Smooth muscle cell (in vitro differentiated cells): ENCODE measurements around the gene TMEM26. TPM values are rescaled to one million over a fixed set of nuclear protein-coding genes. Genes with fewer than 3 reads are reported as not detected.

ENCODE experiments used
- DNase-seq: peaks from one replicate; lab custom pipeline; 2025; ENCODE audit not compliant: unreplicated experiment; lab: John Stamatoyannopoulos, UW
- H2AFZ ChIP-seq: fragments of 200-600 bp; sonication (generic); 2 replicates; pipeline ENCODE4 v1.6.0; 2016; ENCODE audit warnings: antibody characterized with exemption, low read depth, mild to moderate bottlenecking
- H3F3A ChIP-seq: fragments of 200-600 bp; sonication (generic); 2 replicates; pipeline ENCODE4 v1.6.0; 2017; ENCODE audit warnings: antibody characterized with exemption, low read depth
- H3K27ac ChIP-seq: fragments of 200-600 bp; sonication (generic); 2 replicates; pipeline ENCODE4 v1.5.1; 2016; ENCODE audit warnings: low read depth, mild to moderate bottlenecking
- H3K27me3 ChIP-seq: fragments of 200-600 bp; sonication (generic); 2 replicates; pipeline ENCODE4 v1.6.1; 2016; ENCODE audit warnings: low read depth, mild to moderate bottlenecking
- H3K36me3 ChIP-seq: fragments of 200-600 bp; sonication (generic); 2 replicates; pipeline ENCODE4 v1.5.1; 2016; ENCODE audit warnings: low read depth
- H3K4me1 ChIP-seq: fragments of 200-600 bp; sonication (generic); 2 replicates; pipeline ENCODE4 v1.5.1; 2016; ENCODE audit warnings: low read depth
- H3K4me2 ChIP-seq: fragments of 200-600 bp; sonication (generic); 2 replicates; pipeline ENCODE4 v1.6.0; 2016; ENCODE audit warnings: mild to moderate bottlenecking
- H3K4me3 ChIP-seq: fragments of 200-600 bp; sonication (generic); 2 replicates; pipeline ENCODE4 v1.5.1; 2016; ENCODE audit warnings: mild to moderate bottlenecking
- H3K79me2 ChIP-seq: fragments of 200-600 bp; sonication (generic); 2 replicates; pipeline ENCODE4 v1.6.0; 2016; ENCODE audit warnings: low read depth, mild to moderate bottlenecking
- H3K9ac ChIP-seq: fragments of 200-600 bp; sonication (generic); 2 replicates; pipeline ENCODE4 v1.6.0; 2016; ENCODE audit warnings: low read depth
- H3K9me3 ChIP-seq: fragments of 200-600 bp; sonication (generic); replicated peaks from 2 replicates; pipeline ENCODE4 v1.5.1; 2016; ENCODE audit warnings: low read depth
- H4K20me1 ChIP-seq: fragments of 200-600 bp; sonication (generic); 2 replicates; pipeline ENCODE4 v1.6.0; 2016; ENCODE audit warnings: low read depth
- WGBS: methylation state at CpG from one replicate; pipeline ENCODE4 v1.1.7; 2016; ENCODE audit warnings: low lambda C conversion rate; 5-methylcytosine and 5-hydroxymethylcytosine counted together
- polyA plus RNA-seq: library from polyadenylated mRNA; unstranded; fragments of >200 nt; fragmentation: Nextera tagmentation; extraction: Ambion mirVana; gene quantifications from 2 replicates; pipeline ENCODE4 v1.2.1, GENCODE V29; 2016
- total RNA-seq: library from RNA; depleted of rRNA; stranded (reverse); fragments of >200 nt; gene quantifications from 2 replicates; pipeline ENCODE4 v1.2.3, GENCODE V29; 2014
- TF ChIP-seq, protein P1 (sequence below): fragments of 200-600 bp; sonication (generic); IDR thresholded peaks from 2 replicates; pipeline ENCODE4 v1.5.1; 2017; ENCODE audit warnings: borderline replicate concordance, mild to moderate bottlenecking, antibody characterized with exemption; ENCODE audit not compliant: insufficient read depth, poor library complexity, severe bottlenecking

TMEM26 gene
- total and polyA plus RNA-seq, 2 experiments from 2014 or later = not detected

GRCh38 chr10:61364619-61365018 is 88.6 kb downstream of the TMEM26 start:
- DNase-seq = no peak
- H2AFZ ChIP-seq = no peak overlapping the region
- H3K4me2 ChIP-seq = no peak overlapping the region
- H3K27ac ChIP-seq = no peak overlapping the region
- H3K79me2 ChIP-seq = no peaks in the 10 kb centered on the region
- H3K9me3 ChIP-seq = no peaks in the 10 kb centered on the region
- H3K36me3 ChIP-seq = no peaks in the 10 kb centered on the region
- TF ChIP-seq, protein P1, sequence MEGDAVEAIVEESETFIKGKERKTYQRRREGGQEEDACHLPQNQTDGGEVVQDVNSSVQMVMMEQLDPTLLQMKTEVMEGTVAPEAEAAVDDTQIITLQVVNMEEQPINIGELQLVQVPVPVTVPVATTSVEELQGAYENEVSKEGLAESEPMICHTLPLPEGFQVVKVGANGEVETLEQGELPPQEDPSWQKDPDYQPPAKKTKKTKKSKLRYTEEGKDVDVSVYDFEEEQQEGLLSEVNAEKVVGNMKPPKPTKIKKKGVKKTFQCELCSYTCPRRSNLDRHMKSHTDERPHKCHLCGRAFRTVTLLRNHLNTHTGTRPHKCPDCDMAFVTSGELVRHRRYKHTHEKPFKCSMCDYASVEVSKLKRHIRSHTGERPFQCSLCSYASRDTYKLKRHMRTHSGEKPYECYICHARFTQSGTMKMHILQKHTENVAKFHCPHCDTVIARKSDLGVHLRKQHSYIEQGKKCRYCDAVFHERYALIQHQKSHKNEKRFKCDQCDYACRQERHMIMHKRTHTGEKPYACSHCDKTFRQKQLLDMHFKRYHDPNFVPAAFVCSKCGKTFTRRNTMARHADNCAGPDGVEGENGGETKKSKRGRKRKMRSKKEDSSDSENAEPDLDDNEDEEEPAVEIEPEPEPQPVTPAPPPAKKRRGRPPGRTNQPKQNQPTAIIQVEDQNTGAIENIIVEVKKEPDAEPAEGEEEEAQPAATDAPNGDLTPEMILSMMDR = no peak
- no peaks in the 10 kb centered on the region for H4K20me1 ChIP-seq
- no peak overlapping the region for H3K9ac ChIP-seq
- H3K4me1 ChIP-seq = no peaks in the 10 kb centered on the region
- no peak overlapping the region for H3K4me3 ChIP-seq
- peaks cover 11% of the 10 kb centered on the region for H3K27me3 ChIP-seq
- WGBS = 89% methylated on average over 2 of the region's 2 CpGs
- no peaks in the 10 kb centered on the region for H3F3A ChIP-seq

DNA sequence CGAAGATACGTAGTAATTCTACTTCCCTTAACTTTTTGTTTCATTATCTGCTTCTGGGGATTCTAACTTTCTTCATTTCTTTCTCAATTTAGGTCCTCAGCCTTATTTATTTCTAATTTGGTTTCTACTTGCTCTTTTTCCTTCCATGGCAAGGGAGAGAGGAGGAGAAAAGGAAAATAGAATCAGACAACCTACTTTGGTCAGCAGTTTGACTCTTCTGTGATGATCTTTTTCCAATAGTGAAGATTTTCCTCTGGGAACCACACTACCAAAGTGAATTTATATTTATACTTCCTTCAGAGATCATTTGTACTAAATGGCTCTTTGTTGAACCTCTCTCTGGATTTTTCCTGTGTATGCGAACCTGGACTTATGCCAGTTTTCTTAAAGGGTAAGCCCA is 90.2 kb downstream of the TMEM26 start:
- Histone ChIP-seq H3K9ac (no peak overlapping the region), H3K27ac (no peak overlapping the region), H3K4me2 (no peak overlapping the region), H3K9me3 (no peaks in the 10 kb centered on the region), H3K79me2 (no peaks in the 10 kb centered on the region), H4K20me1 (no peaks in the 10 kb centered on the region), H3K36me3 (no peaks in the 10 kb centered on the region), H2AFZ (no peak overlapping the region), H3K4me1 (no peaks in the 10 kb centered on the region), H3F3A (no peaks in the 10 kb centered on the region), H3K4me3 (no peak overlapping the region), H3K27me3 (peaks cover 11% of the 10 kb centered on the region)
- DNase-seq = no peak
- TF ChIP-seq, protein P1 = no peak
- WGBS = 88% methylated on average over 3 of the region's 3 CpGs

GRCh38 chr10:61359452-61359851 is 93.7 kb downstream of the TMEM26 start:
- TF ChIP-seq, protein P1 = no peak
- H3K4me1 ChIP-seq = no peaks in the 10 kb centered on the region
- H3K36me3 ChIP-seq = no peaks in the 10 kb centered on the region
- H4K20me1 ChIP-seq = no peaks in the 10 kb centered on the region
- H3K79me2 ChIP-seq = no peaks in the 10 kb centered on the region
- no peak overlapping the region for H3K27ac ChIP-seq
- H3K4me2 ChIP-seq = no peak overlapping the region
- no peak for DNase-seq
- no peaks in the 10 kb centered on the region for H3K9me3 ChIP-seq
- H3F3A ChIP-seq = no peaks in the 10 kb centered on the region
- peaks cover 11% of the 10 kb centered on the region for H3K27me3 ChIP-seq
- 77% methylated on average over 2 of the region's 2 CpGs for WGBS
- H3K4me3 ChIP-seq = no peak overlapping the region
- no peak overlapping the region for H2AFZ ChIP-seq
- no peak overlapping the region for H3K9ac ChIP-seq

DNA sequence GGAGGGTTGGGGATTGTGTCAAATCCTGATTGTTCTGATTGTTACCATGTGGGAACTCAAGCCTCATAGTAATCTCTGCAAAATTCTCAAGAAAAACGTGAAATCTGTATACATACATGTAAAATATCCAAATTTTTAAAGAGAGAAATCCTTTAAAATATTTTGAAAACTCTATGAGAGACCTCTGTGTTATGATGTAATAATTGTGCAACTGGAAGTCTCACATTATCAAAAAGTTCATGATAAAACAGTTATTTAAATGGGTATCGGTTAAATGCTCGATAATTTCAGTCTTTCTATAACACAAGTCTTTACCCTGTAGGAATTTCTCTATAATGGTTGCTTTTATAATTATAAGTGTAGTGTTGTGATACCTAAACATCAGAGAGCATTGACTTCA is 95.5 kb downstream of the TMEM26 start:
- Histone ChIP-seq H3K9ac (no peak overlapping the region), H3K79me2 (no peaks in the 10 kb centered on the region), H3K27ac (no peak overlapping the region), H3K9me3 (no peaks in the 10 kb centered on the region), H2AFZ (no peak overlapping the region), H3K4me3 (no peak overlapping the region), H3K27me3 (peaks cover 4% of the 10 kb centered on the region), H3F3A (no peaks in the 10 kb centered on the region), H4K20me1 (no peaks in the 10 kb centered on the region), H3K4me2 (no peak overlapping the region), H3K36me3 (no peaks in the 10 kb centered on the region), H3K4me1 (no peaks in the 10 kb centered on the region)
- 76% methylated on average over 3 of the region's 3 CpGs for WGBS
- TF ChIP-seq, protein P1 = no peak
- DNase-seq = no peak
